IPS-18c (cell line): Measurements from ENCODE around the gene STXBP4.

ENCODE experiments used
- H3K4me3 ChIP-seq: 2 replicates; pipeline ENCODE4 v1.7.0; 2013; ENCODE audit warnings: low read depth, mild to moderate bottlenecking, low read length, moderate library complexity; ENCODE audit not compliant: insufficient read depth
- H3K9me3 ChIP-seq: one replicate; pipeline ENCODE4 v1.6.1; 2013; ENCODE audit warnings: mild to moderate bottlenecking, low read length, moderate library complexity; ENCODE audit not compliant: control insufficient read depth, insufficient read depth

Gene STXBP4

DNA sequence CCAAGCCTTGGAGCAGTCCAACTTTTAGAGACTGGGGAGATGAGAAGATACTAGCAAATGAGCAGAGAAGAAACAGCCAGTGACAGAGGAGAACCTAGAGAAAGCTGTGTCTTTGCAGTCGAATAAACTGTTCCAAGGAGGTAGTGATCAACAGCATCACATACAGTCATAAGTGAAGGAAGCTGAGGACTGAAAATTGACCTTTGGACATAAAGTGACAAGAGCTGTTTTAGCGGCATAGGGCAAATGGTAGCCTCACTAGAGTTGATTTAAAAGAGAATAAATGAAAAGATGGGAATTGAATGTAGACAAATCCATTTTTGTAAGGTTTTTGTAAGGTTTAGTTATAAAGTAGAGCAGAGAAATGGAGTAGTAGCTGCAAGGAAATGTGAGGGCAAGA, 165.0 kb downstream of the STXBP4 start:
- Histone ChIP-seq H3K9me3 (no peaks in the 10 kb centered on the region), H3K4me3 (no peak overlapping the region)

DNA sequence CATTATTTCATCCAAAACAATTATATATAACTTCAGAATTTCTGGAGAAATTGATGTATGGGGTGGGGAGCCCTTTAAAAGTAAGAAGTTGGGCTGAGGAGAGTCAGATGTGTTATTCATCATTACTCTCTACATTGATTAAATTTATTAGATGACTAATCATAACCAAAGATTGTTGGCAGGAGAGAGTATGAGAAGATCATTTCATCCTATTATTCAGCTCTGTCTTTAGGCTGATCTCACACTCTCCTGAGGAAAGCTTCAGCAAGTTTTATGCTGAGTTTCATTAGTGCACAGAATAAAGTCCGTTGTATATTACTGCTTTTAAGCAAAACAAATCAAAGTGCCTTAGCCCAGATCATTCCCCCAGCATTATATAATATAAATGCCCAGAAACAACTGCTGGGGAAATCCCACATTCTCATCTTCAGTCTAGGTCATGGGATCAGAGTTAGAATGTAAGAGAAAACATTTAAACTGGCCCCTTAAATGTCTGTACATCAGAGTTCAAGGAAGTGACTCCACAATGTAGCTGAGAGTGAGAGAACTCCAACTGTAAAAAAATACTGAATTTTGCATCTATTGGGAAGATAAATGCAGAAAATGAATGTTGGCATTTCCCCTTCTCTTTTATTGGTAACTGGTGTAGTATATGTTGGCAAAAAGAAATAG, 166.1 kb downstream of the STXBP4 start:
- H3K4me3 ChIP-seq, result no peak overlapping the region
- H3K9me3 ChIP-seq, result no peaks in the 10 kb centered on the region

DNA sequence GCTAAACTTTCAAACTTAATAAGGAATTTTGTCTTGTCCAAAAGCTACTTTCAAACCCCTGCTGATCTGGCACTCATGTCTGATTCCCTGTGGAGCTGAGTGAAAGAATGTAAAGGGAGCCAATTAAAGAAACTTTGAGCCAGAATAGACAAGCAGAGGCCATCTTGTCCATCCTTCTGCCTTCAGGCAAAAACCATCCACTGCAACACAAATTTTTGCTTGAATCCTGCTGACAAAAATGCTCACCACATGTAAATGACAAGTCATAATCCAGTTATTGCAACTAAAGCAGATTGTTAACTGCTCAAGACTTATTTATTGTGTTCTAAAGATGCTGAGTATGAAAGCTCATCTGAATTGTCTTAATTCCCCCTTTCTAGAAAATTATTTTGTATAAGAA, 172.2 kb downstream of the STXBP4 start:
- H3K9me3 ChIP-seq, result no peaks in the 10 kb centered on the region
- no peak overlapping the region for H3K4me3 ChIP-seq

DNA sequence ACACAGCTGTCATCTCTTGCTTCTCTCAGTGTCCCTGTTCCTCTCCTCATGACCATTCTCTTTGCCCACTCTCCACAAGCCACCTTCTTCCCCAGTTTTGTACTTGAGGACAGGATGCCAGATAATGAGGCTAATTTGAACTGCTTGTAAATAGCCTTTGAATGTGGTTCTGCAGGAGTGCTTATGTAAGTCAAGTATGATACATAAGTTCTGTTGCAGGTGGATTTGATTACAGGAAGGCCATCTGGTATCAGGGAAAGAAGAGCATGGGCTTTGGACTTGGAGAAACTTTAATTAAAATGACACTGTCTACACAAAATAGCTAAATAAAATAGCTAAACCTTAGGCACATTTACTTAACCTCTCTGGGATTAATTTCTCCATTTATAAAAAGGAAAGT, 176.0 kb downstream of the STXBP4 start:
- H3K9me3 ChIP-seq, result no peaks in the 10 kb centered on the region

DNA sequence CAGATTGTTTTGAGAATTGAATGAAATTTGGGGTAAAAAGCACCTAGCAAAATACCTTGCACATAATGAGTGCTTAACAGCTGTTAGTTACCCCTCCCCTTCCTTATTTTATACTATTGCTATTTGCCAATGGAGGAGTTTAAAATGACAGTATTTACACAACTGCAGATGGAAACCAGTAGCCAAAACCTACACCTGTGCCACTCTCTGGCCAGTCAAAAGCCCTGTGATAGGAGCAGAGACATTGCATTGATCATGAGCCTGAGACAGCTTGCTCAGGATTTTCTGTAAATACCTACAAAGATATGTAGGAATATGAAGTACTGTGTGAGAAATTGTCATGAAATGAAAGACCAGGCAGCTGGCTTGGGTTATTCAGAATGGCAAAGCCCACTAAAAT, 180.9 kb downstream of the STXBP4 start:
- H3K9me3 ChIP-seq, result peaks cover 2% of the 10 kb centered on the region
- no peak overlapping the region for H3K4me3 ChIP-seq

More for the DNA sequence above, 176.0 kb downstream of the STXBP4 start:
- no peak overlapping the region for H3K4me3 ChIP-seq

DNA sequence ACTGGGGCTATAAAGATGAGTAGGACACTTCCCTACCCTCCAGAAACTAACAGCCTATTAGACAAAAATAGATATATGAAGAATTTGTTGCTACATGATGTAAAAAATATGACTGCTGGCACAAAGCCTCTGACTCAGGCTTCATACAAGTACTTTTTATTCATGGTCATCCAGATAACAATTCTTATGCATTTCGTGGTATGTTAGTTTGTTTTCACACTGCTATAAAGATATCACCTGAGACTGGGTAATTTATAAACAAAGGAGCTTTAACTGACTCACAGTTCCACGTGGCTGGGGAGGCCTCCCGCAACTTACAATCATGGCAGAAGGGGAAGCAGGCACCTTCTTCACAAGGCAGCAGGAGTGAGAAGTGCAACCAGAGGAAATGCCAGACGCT, 183.7 kb downstream of the STXBP4 start:
- Histone ChIP-seq H3K4me3 (no peak overlapping the region), H3K9me3 (peaks cover 2% of the 10 kb centered on the region)

DNA sequence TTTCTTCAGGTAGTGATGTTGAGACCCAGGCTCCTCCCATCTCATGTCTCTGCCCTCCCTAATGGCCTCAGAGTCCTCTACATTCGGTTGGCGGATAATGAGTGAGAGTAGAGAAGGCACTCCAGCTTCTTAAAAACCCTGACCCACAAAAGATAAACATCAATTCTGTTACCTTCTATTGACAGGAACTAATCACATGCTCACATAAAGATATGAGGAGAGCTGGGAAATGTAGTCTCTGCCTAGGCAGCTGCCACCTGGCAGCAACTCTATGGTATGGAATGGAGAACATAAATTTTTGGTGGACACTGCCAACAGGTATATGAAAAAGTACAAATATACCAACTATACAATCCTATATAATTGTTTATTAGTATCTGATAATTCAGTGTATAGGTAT, 185.5 kb downstream of the STXBP4 start:
- H3K4me3 ChIP-seq, result no peak overlapping the region
- H3K9me3 ChIP-seq, result peaks cover 2% of the 10 kb centered on the region

DNA sequence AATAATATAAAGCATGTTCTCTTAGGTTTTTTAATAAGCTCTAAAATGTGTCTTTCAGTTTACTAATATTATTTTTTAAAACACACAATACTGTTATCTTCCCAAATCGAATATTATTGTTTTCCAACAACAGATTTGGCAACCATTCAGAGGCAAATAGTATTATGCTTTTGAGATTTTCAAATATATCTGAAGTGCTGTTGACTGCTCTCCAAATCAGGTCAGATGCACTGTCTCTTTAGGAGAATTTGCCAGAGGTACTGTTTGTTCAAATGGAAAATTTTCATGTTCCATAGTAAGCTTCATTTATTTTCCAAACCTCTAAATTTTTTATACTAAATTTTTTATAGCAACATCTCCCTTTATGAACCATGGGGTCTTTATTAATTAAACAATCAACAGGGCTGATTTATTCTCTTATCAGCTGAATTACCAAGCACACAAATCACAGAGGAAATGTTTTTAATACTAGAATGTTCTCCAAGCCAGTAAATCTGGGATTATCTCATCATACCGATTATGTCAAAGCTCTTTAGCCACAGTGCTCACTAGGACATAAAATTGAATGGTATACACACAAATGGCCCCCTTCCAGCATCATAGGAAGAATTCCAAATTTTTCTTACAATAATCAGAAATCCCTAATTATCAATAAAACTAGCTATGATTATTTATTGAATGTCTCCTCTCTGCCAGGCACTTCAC, 187.4 kb downstream of the STXBP4 start:
- Histone ChIP-seq H3K9me3 (no peaks in the 10 kb centered on the region), H3K4me3 (no peak overlapping the region)

DNA sequence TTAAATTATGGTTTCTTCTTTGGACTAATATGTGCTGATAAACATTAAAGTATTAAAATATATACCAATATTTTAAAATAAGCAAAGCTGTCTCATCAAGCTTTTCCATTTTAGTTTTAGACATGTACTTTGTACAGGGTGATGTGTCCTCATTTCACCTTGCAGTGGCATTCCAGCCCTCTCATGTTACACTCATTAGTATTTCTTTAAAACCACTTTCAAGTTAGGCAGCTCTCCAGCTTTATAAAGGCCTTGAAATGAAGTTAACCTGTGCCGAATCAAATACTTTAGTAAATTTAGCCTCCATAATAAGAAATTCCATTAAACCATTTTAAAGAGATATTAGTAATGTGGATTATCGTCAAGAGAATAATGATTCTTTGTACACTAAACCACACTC, 188.6 kb downstream of the STXBP4 start:
- H3K9me3 ChIP-seq, result no peaks in the 10 kb centered on the region
- no peak overlapping the region for H3K4me3 ChIP-seq

DNA sequence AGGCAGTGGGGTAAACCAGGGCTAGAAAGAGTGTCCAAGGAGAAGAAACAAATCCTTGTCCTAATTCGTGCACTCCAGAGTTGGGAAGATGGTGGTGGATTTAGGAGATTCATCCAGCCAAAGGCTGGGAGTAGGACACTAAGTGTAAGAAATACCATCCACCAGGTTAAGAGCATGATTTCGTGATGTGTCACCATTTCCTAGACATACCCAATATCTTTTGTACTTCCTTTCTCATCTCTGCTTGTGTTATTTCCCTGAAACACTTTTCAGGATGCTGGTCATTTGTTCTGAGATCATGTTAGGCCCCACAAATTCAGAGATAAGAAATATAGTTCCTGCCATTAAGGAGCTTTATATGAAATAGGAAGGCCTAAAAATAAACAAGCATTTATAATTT, 189.9 kb downstream of the STXBP4 start:
- no peaks in the 10 kb centered on the region for H3K9me3 ChIP-seq
- H3K4me3 ChIP-seq, result no peak overlapping the region

DNA sequence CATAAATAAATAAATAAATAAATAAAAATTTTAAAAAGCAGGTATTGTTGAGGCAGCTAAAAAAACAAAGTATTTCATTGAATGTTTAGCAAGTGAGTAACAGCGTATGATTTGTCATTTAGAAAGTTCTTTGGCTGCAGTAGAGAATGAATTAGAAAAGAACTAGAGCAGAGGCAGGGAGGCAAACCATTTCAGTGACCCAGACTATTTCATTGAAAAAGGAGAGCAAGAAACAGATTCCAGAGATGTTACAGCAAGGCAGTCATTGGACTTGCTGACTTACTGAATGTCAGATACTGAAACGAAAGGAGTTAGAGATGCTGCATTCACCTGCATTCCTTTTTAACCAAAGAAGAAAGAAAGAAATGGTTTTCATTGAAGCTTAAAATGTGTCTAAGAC, 190.7 kb downstream of the STXBP4 start:
- no peaks in the 10 kb centered on the region for H3K9me3 ChIP-seq
- no peak overlapping the region for H3K4me3 ChIP-seq

DNA sequence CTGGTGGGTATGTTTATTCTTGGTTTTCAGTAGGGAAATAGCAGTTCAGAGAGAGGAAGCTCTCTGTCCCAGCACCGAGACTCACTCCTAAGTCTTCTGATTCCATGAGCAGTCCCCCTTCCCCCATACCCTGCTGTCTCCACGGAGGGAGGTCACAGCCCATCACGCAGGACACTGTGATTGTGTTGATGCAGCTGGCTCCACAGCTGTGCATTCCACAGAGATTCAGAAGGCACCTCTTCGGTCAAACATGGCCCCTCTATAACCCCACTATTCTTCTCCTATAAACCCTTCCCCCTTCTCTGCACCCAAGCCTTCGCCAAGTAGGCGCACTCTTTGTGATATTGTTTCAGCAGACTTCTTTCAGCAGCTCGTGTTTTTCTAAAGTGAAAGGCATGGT, 191.9 kb downstream of the STXBP4 start:
- H3K4me3 ChIP-seq, result no peak overlapping the region

DNA sequence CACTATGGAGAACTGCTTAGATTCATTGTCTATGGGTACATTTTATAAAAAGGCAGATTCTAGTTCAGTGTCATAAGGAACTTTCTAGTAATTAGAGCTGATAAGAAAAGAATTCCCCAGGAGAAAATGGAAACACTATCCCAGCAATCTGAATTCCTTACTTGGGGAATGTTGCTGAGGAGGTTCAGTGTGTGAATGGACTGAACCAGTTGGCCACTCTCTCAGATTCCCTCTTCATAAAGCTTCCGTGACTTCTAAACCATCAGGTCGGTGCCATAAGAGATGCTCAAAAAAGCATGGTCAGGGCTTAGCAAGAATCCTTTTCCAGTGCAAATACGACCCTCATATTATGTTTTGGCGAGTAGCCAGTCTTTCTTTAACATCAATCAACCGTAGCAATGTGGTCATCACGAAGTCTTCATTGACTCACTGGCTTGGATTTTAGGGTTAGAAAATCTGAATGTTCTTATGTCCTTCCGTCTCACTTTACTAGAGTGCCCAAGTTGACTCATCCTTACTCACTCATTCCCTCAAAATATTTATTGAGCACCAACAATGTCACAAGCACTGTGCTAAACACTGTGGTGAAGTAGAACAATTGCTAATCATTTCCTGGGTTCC, 193.5 kb downstream of the STXBP4 start:
- H3K9me3 ChIP-seq, result no peaks in the 10 kb centered on the region
- H3K4me3 ChIP-seq, result no peak overlapping the region

More for the DNA sequence above, 191.9 kb downstream of the STXBP4 start:
- no peaks in the 10 kb centered on the region for H3K9me3 ChIP-seq

DNA sequence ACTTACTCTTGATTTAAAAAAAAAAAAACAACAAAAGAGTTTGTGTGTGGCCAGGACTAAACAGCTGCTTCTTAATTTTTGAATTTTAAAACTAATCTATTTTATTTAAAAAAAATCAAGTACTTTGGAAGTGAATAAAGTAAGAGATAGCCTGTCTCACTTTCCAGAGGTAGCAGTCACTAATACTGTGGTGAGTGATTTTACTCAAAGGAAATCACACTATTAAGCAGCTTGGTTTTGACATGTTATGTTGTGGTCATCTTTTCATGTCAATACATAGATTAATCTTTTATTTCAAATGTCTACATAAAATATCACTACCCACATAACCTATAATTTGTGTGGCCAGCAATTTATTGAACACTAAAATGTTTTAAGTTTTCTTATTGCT, 194.0 kb downstream of the STXBP4 start:
- H3K9me3 ChIP-seq, result no peaks in the 10 kb centered on the region

DNA sequence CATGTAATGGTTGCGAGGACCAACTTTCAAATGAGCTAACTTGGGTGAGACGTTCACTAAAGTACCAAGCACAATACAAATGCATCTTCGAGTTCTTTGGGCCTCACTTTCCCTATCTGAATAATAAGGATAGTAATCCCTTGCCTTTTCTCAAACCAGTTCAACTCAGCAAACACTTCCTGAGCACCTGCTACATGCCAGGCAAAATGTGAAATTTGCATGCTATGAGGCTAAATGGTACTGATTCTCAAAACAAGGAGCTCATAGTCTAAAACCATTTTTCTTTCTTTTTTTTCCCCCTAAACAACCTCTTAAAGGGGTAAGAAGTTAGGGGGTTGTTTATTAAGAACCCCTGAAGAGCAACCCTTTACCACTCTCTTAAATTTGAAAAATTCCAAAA, 194.8 kb downstream of the STXBP4 start:
- no peaks in the 10 kb centered on the region for H3K9me3 ChIP-seq
- no peak overlapping the region for H3K4me3 ChIP-seq

More for the DNA sequence above, 194.0 kb downstream of the STXBP4 start:
- no peak overlapping the region for H3K4me3 ChIP-seq

DNA sequence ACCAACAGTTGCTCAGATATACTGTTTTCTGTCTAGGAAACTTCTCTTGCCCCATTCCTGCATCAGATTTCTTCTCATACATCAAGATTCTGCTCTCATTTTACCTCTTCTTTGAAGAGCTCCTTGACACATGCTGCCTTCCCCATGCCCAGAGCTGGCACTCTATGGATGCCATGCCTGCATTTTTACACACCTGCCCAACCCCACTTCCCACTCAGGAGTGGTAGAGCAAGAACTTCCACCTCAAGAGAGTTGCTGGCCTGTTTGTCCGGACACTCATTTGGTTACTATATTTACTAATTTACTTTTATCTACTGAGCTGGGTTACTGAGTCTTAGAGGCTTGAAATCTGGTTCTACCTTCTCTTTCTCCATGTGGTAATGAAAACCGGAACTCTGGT, 197.9 kb downstream of the STXBP4 start:
- Histone ChIP-seq H3K4me3 (no peak overlapping the region), H3K9me3 (no peaks in the 10 kb centered on the region)

DNA sequence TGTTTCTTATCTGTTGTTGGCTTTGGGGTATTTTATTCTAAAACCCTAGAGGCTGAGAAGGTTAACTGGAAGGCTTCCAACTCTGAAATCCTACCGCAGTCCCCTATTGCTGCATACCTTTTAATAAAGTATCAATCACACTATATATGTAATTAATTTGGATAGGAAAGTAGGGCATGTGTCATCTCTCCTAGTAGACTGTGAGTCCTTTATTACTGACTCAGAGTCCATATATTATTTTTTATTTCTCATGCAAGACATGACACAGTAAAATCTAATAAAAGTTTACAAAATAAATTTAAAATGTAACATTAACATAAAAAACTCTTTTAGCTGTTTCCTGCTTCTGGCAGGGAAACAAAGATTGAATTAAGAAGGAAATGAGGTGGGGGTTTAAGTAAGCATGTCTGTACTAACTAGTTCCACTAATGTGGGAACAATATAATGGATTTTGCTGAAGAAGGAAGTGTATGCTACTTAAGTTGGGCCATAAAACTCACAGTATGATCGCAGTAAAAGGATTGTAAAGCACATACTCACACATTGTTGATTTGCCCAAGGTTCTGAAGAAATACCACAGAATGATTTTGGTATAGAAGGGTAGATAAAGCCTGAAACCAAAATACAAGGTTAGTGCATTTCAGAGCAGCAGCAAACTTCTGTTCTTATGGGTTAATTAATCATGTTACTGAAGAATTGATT, 198.6 kb downstream of the STXBP4 start:
- no peaks in the 10 kb centered on the region for H3K9me3 ChIP-seq
- H3K4me3 ChIP-seq, result no peak overlapping the region
